ENCODE results near the gene ARL2BP. TPM values are rescaled to one million over a fixed set of nuclear protein-coding genes. Genes with fewer than 3 reads are reported as not detected.
A peak's percentile ranks its signal among the peaks of the same experiment; 100 is the strongest.

Gene ARL2BP
- total and polyA plus RNA-seq, 4 donors, result 13.4 to 33.6 (median 19.2) TPM

- WGBS, result 81% methylated on average over 2 of the region's 2 CpGs
- no peak for TF ChIP-seq MAX (IDR thresholded peaks at IDR 0.05)
- no peak for TF ChIP-seq RAD21 (IDR thresholded peaks at IDR 0.05)
- no peak for TF ChIP-seq HNF4G (IDR thresholded peaks at IDR 0.05)
- TF ChIP-seq REST (IDR thresholded peaks at IDR 0.05), result no peak
- no peak for TF ChIP-seq ATF3 (IDR thresholded peaks at IDR 0.05)
Observed at GRCh38 chr16:57239107-57239506, 6.0 kb upstream of the ARL2BP start.

GRCh38 chr16:57240851-57241250 lies 4.2 kb upstream of the ARL2BP start:
- Histone ChIP-seq H3K36me3 (ENCODE audit: control insufficient read depth in 4 of 4, insufficient read depth in 3 of 4, low read depth in 1 of 4, low read length in 3 of 4) (peaks cover 2 to 7% (median 5%) of the 10 kb centered on the region in 4 donors), H3K9me3 (ENCODE audit: control insufficient read depth in 4 of 4, low read length in 3 of 4) (no peaks in the 10 kb centered on the region), H3K9ac (ENCODE audit: low read depth in 1 of 2, low read length in 2 of 2) (no peak overlapping the region), H3K27ac (ENCODE audit: low read depth in 1 of 2, low read length in 2 of 2) (no peak overlapping the region), H3K4me3 (ENCODE audit: low read depth in 1 of 3, low read length in 3 of 3) (no peak overlapping the region), H3K4me1 (ENCODE audit: control insufficient read depth in 4 of 4, insufficient read depth in 4 of 4, low read length in 3 of 4) (peaks cover 5 to 20% (median 12%) of the 10 kb centered on the region in 4 donors), H3K27me3 (ENCODE audit: control insufficient read depth in 4 of 4, insufficient read depth in 4 of 4, low read length in 3 of 4) (no peaks in the 10 kb centered on the region)
- no peak for DNase-seq (ENCODE audit: low spot score)
- whole genome bisulfite sequencing, result 86% methylated on average over 2 of the region's 2 CpGs
- TF ChIP-seq ZBTB33 (IDR thresholded peaks at IDR 0.05) (no peak), RXRA (IDR thresholded peaks at IDR 0.05) (no peak), HNF4A (conservative IDR thresholded peaks at IDR 0.05) (no peak), GABPA (IDR thresholded peaks at IDR 0.05 in 1 of 2, conservative IDR thresholded peaks at IDR 0.05 in 1 of 2) (no peak), CTCF (IDR thresholded peaks at IDR 0.05; ENCODE audit: low read depth, low read length, missing input control) (no peak), NR2F2 (IDR thresholded peaks at IDR 0.05) (no peak), FOXA1 (IDR thresholded peaks at IDR 0.05) (no peak), MAX (IDR thresholded peaks at IDR 0.05) (no peak), JUND (IDR thresholded peaks at IDR 0.05) (no peak), SP1 (IDR thresholded peaks at IDR 0.05) (no peak), EGR1 (IDR thresholded peaks at IDR 0.05; ENCODE audit: low read depth in 2 of 2) (no peak)

More at GRCh38 chr16:57239107-57239506, 6.0 kb upstream of the ARL2BP start:
- Histone ChIP-seq H3K9me3 (ENCODE audit: control insufficient read depth in 4 of 4, low read length in 3 of 4) (no peaks in the 10 kb centered on the region), H3K4me1 (ENCODE audit: control insufficient read depth in 4 of 4, insufficient read depth in 4 of 4, low read length in 3 of 4) (peaks cover 5 to 12% (median 8%) of the 10 kb centered on the region in 4 donors), H3K36me3 (ENCODE audit: control insufficient read depth in 4 of 4, insufficient read depth in 3 of 4, low read depth in 1 of 4, low read length in 3 of 4) (peaks cover 2 to 22% (median 16%) of the 10 kb centered on the region in 4 donors), H3K9ac (ENCODE audit: low read depth in 1 of 2, low read length in 2 of 2) (no peak overlapping the region), H3K27ac (ENCODE audit: low read depth in 1 of 2, low read length in 2 of 2) (peak overlapping the region; percentile 25 to 36), H3K27me3 (ENCODE audit: control insufficient read depth in 4 of 4, insufficient read depth in 4 of 4, low read length in 3 of 4) (no peaks in the 10 kb centered on the region), H3K4me3 (ENCODE audit: low read depth in 1 of 3, low read length in 3 of 3) (no peak overlapping the region)
- no peak for DNase-seq (ENCODE audit: low spot score)
